ENCODE results near the gene TMEM14B. TPM values are rescaled to one million over a fixed set of nuclear protein-coding genes. Genes with fewer than 3 reads are reported as not detected.
A peak's percentile ranks its signal among the peaks of the same experiment; 100 is the strongest.

The TMEM14B gene
- total and polyA plus RNA-seq, 2 donors (not counting 3 experiments of a cell fraction or from before 2014, with no cell fraction given): 58.2 to 73.1 TPM

DNA sequence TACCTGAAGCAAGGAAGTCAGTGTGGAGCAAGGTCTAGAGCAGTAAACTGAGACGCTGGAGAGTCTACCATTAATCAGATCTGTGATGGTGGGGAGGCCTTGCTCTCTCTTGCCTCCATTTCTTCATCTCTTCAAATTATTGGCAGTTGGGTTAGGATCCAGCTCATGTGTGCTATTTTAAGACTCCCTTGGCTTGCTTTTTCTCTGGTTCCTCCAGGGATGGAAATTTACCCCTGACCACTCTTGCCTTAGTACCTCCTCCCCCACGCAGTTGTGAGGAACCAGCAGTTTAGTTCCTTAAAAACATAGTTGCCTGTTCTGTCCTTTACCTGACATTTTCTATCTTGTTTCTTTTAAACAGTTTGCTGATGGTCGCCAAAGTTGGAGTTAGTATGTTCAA is 17.4 kb upstream of the TMEM14B start:
- peaks cover 5% of the 10 kb centered on the region for H3K4me1 ChIP-seq (ENCODE audit: control insufficient read depth, extremely low read depth, insufficient read depth, low read length)
- no peak overlapping the region for H3K4me2 ChIP-seq (ENCODE audit: insufficient read depth, low read length)
- H4K20me1 ChIP-seq (replicated peaks; ENCODE audit: control insufficient read depth, extremely low read depth, insufficient read depth, low read length): no peaks in the 10 kb centered on the region
- no peak for TF ChIP-seq FOS (IDR thresholded peaks at IDR 0.05; ENCODE audit: borderline replicate concordance, insufficient read depth, low read length)
- TF ChIP-seq POLR2A (IDR thresholded peaks at IDR 0.05; ENCODE audit: low read depth, low read length): no peak
- no peak for TF ChIP-seq POLR2AphosphoS5 (IDR thresholded peaks at IDR 0.05; ENCODE audit: insufficient read depth, low read depth, low read length)
- no peak for TF ChIP-seq MYC (IDR thresholded peaks at IDR 0.05; ENCODE audit: low read depth, low read length)
- TF ChIP-seq GATA2 (IDR thresholded peaks at IDR 0.05; ENCODE audit: insufficient read depth, insufficient read length, low read depth, low read length): no peak
- TF ChIP-seq JUN (IDR thresholded peaks at IDR 0.05; ENCODE audit: borderline replicate concordance, insufficient read depth, insufficient read length, low read depth): no peak
- TF ChIP-seq EZH2 (IDR thresholded peaks at IDR 0.05; ENCODE audit: borderline replicate concordance, low read depth, low read length, severe bottlenecking): no peak
- H3K9me3 ChIP-seq (replicated peaks; ENCODE audit: control insufficient read depth, insufficient read depth, low read length): no peaks in the 10 kb centered on the region
- no peak overlapping the region for H3K4me3 ChIP-seq (replicated peaks in 1 of 3; ENCODE audit: insufficient read depth in 1 of 3, low read depth in 1 of 3, low read length in 3 of 3)
- BruUV-seq (replicated peaks): no TSS peak
- CTCF ChIA-PET: no interaction called here
- no peaks in the 10 kb centered on the region for H3K27me3 ChIP-seq (ENCODE audit: control insufficient read depth in 2 of 2, insufficient read depth in 2 of 2, low read length in 2 of 2)
- intact Hi-C loops (cut with micrococcal nuclease): no loop called here
- no peak overlapping the region for H3K27ac ChIP-seq (ENCODE audit: insufficient read depth, low read depth, low read length)
- no peaks in the 10 kb centered on the region for H3K79me2 ChIP-seq (ENCODE audit: control insufficient read depth, insufficient read depth, low read length)
- no peak for DNase-seq (ENCODE audit: low read depth, low spot score)
- H3K36me3 ChIP-seq (ENCODE audit: control insufficient read depth in 2 of 2, extremely low read depth in 1 of 2, insufficient read depth in 2 of 2, low read length in 2 of 2): peaks cover 0 to 4% of the 10 kb centered on the region in 2 experiments
- no peak for FAIRE-seq
- POLR2A ChIA-PET: interaction anchor here (1.6 kb wide), 1 partner anchor 14 kb away, joined by 3 read pairs; no protein-coding TSS in a partner anchor
- no peaks in the 10 kb centered on the region for H3K9me1 ChIP-seq (replicated peaks; ENCODE audit: control insufficient read depth, extremely low read depth, insufficient read depth, low read length)
- dilution Hi-C loops (cut with MboI; ENCODE audit: extremely low pct_ligation_motif_present, low sequenced_read_pairs): no loop called here
- no peak overlapping the region for H3K9ac ChIP-seq (replicated peaks; ENCODE audit: extremely low read depth, insufficient read depth, low read length)
- H2AFZ ChIP-seq (ENCODE audit: low read depth, low read length): no peak overlapping the region

GRCh38 chr6:10733151-10733715 is 14.4 kb upstream of the TMEM14B start:
- dilution Hi-C loops (cut with MboI; ENCODE audit: extremely low pct_ligation_motif_present, low sequenced_read_pairs) (no loop called here), intact Hi-C loops (cut with micrococcal nuclease) (no loop called here)
- Histone ChIP-seq H3K9ac (replicated peaks; ENCODE audit: extremely low read depth, insufficient read depth, low read length) (no peak overlapping the region), H3K27me3 (ENCODE audit: control insufficient read depth in 2 of 2, insufficient read depth in 2 of 2, low read length in 2 of 2) (no peaks in the 10 kb centered on the region), H2AFZ (ENCODE audit: low read depth, low read length) (no peak overlapping the region), H3K79me2 (ENCODE audit: control insufficient read depth, insufficient read depth, low read length) (no peaks in the 10 kb centered on the region), H4K20me1 (replicated peaks; ENCODE audit: control insufficient read depth, extremely low read depth, insufficient read depth, low read length) (no peaks in the 10 kb centered on the region), H3K9me1 (replicated peaks; ENCODE audit: control insufficient read depth, extremely low read depth, insufficient read depth, low read length) (no peaks in the 10 kb centered on the region), H3K4me1 (ENCODE audit: control insufficient read depth, extremely low read depth, insufficient read depth, low read length) (peaks cover 6% of the 10 kb centered on the region), H3K4me3 (replicated peaks in 1 of 3; ENCODE audit: insufficient read depth in 1 of 3, low read depth in 1 of 3, low read length in 3 of 3) (no peak overlapping the region), H3K27ac (ENCODE audit: insufficient read depth, low read depth, low read length) (peak overlapping the region; percentile 2), H3K4me2 (ENCODE audit: insufficient read depth, low read length) (no peak overlapping the region), H3K9me3 (replicated peaks; ENCODE audit: control insufficient read depth, insufficient read depth, low read length) (no peaks in the 10 kb centered on the region), H3K36me3 (ENCODE audit: control insufficient read depth in 2 of 2, extremely low read depth in 1 of 2, insufficient read depth in 2 of 2, low read length in 2 of 2) (peaks cover 0 to 4% of the 10 kb centered on the region in 2 experiments)
- DNase-seq (ENCODE audit: low read depth, low spot score): no peak
- no peak for FAIRE-seq
- POLR2A ChIA-PET: no interaction called here
- CTCF ChIA-PET: interaction anchor here (0.7 to 1.4 kb wide), 3 partner anchors 26 to 69 kb away, joined by 3 to 4 read pairs (median 3); no protein-coding TSS in a partner anchor
- no TSS peak for BruUV-seq (replicated peaks)
- TF ChIP-seq MAX (IDR thresholded peaks at IDR 0.05; ENCODE audit: insufficient read depth, insufficient read length): no peak
- TF ChIP-seq MYC (IDR thresholded peaks at IDR 0.05; ENCODE audit: low read depth, low read length): no peak
- TF ChIP-seq JUN (IDR thresholded peaks at IDR 0.05; ENCODE audit: borderline replicate concordance, insufficient read depth, insufficient read length, low read depth): no peak
- TF ChIP-seq POLR2A (IDR thresholded peaks at IDR 0.05; ENCODE audit: low read depth, low read length): no peak
- TF ChIP-seq, protein P1, sequence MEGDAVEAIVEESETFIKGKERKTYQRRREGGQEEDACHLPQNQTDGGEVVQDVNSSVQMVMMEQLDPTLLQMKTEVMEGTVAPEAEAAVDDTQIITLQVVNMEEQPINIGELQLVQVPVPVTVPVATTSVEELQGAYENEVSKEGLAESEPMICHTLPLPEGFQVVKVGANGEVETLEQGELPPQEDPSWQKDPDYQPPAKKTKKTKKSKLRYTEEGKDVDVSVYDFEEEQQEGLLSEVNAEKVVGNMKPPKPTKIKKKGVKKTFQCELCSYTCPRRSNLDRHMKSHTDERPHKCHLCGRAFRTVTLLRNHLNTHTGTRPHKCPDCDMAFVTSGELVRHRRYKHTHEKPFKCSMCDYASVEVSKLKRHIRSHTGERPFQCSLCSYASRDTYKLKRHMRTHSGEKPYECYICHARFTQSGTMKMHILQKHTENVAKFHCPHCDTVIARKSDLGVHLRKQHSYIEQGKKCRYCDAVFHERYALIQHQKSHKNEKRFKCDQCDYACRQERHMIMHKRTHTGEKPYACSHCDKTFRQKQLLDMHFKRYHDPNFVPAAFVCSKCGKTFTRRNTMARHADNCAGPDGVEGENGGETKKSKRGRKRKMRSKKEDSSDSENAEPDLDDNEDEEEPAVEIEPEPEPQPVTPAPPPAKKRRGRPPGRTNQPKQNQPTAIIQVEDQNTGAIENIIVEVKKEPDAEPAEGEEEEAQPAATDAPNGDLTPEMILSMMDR (IDR thresholded peaks at IDR 0.05; ENCODE audit: extremely low read depth in 1 of 2, insufficient read depth in 1 of 2, low read depth in 1 of 2, low read length in 2 of 2): no peak
- TF ChIP-seq EZH2 (IDR thresholded peaks at IDR 0.05; ENCODE audit: borderline replicate concordance, low read depth, low read length, severe bottlenecking): no peak
- TF ChIP-seq GATA2 (IDR thresholded peaks at IDR 0.05; ENCODE audit: insufficient read depth, insufficient read length, low read depth, low read length): no peak
- TF ChIP-seq FOS (IDR thresholded peaks at IDR 0.05; ENCODE audit: borderline replicate concordance, insufficient read depth, low read length): no peak
- no peak for TF ChIP-seq POLR2AphosphoS5 (IDR thresholded peaks at IDR 0.05; ENCODE audit: insufficient read depth, low read depth, low read length)
